Measurements from ENCODE around the gene SH3PXD2B.
"Not testable (repeated sequence)": the region's sequence is repeated elsewhere in the genome, so short reads cannot be mapped to it uniquely, and the experiment has no call there.

GRCh38 chr5:172348733-172349132 is 105.6 kb downstream of the SH3PXD2B start:
- TF ChIP-seq CTCF, POLR2A (IDR thresholded peaks at IDR 0.05): not testable (repeated sequence)

All from thyroid gland (tissue), 4 donors.